Stimulated activated CD8-positive, alpha-beta memory T cell treated with anti-CD3 and anti-CD28 coated beads, Interleukin-7, amount 100 ng/mL, for 4 hours (primary cell): Measurements from ENCODE around the gene HAPLN2.
"Not testable (repeated sequence)": the region's sequence is repeated elsewhere in the genome, so short reads cannot be mapped to it uniquely, and the experiment has no call there.

Experiments used
- DNase-seq, 2 donors: peaks; one replicate each; pipeline ENCODE4 v3.0.0-alpha.2; 2020; ENCODE audit warnings: low read depth in 2 of 2

Gene HAPLN2

GRCh38 chr1:156618853-156619581 lies at the start of gene HAPLN2:
Gene HAPLN2 (plus strand): TSS chr1:156619415. CDS start chr1:156623491, 4,076 bp downstream.
- no peak for DNase-seq

- no peak for DNase-seq
Measured at GRCh38 chr1:156571261-156571852, 47.9 kb upstream of the HAPLN2 start.

- DNase-seq = peak; percentile 31 to 54
Measured at GRCh38 chr1:156571919-156572662, 47.1 kb upstream of the HAPLN2 start, which contains the start of gene IQGAP3. Gene IQGAP3 (minus strand): TSS chr1:156572565. CDS start chr1:156572529, 36 bp downstream.

- no peak for DNase-seq
Measured at GRCh38 chr1:156572663-156573018, 46.6 kb upstream of the HAPLN2 start.

- DNase-seq = no peak
Measured at GRCh38 chr1:156574039-156574633, 45.1 kb upstream of the HAPLN2 start.

GRCh38 chr1:156577550-156577949 lies 41.7 kb upstream of the HAPLN2 start:
- DNase-seq = no peak

GRCh38 chr1:156578055-156578454 lies 41.2 kb upstream of the HAPLN2 start:
- DNase-seq = no peak

- DNase-seq = no peak
Measured at GRCh38 chr1:156579472-156579871, 39.7 kb upstream of the HAPLN2 start, which contains the start of gene TTC24. Gene TTC24 (plus strand): TSS chr1:156579723. CDS start chr1:156581365, 1,642 bp downstream.

GRCh38 chr1:156581661-156582387 lies 37.4 kb upstream of the HAPLN2 start:
- DNase-seq = peak in 1 of 2 donors; percentile 57

GRCh38 chr1:156582388-156583017 lies 36.7 kb upstream of the HAPLN2 start:
- no peak for DNase-seq

GRCh38 chr1:156583821-156584622 lies 35.2 kb upstream of the HAPLN2 start:
- peak; percentile 47 to 64 for DNase-seq

- DNase-seq = no peak
Measured at GRCh38 chr1:156584813-156585212, 34.4 kb upstream of the HAPLN2 start.

GRCh38 chr1:156586323-156586722 lies 32.9 kb upstream of the HAPLN2 start:
- no peak for DNase-seq

- DNase-seq = no peak
Measured at GRCh38 chr1:156586892-156587477, 32.2 kb upstream of the HAPLN2 start.

- not testable (repeated sequence) for DNase-seq
Measured at GRCh38 chr1:156587927-156588326, 31.3 kb upstream of the HAPLN2 start.

GRCh38 chr1:156589546-156589945 lies 29.7 kb upstream of the HAPLN2 start:
- DNase-seq = no peak

GRCh38 chr1:156590326-156591180 lies 28.7 kb upstream of the HAPLN2 start:
- no peak for DNase-seq

- no peak for DNase-seq
Measured at GRCh38 chr1:156591181-156591431, 28.1 kb upstream of the HAPLN2 start.
